GM18508 (cell line): ENCODE results near the gene MEI4.
"Not testable (repeated sequence)": the region's sequence is repeated elsewhere in the genome, so short reads cannot be mapped to it uniquely, and the experiment has no call there.

Source experiments
- ATAC-seq: cut with Tn5 transposase; IDR thresholded peaks from one replicate; pipeline ENCODE4 v1.9.1; 2021; ENCODE audit warnings: moderate number of reproducible peaks; ENCODE audit not compliant: insufficient read depth, unreplicated experiment

Gene MEI4

GRCh38 chr6:77812304-77812703 lies 159.5 kb downstream of the MEI4 start:
- ATAC-seq = no peak

DNA sequence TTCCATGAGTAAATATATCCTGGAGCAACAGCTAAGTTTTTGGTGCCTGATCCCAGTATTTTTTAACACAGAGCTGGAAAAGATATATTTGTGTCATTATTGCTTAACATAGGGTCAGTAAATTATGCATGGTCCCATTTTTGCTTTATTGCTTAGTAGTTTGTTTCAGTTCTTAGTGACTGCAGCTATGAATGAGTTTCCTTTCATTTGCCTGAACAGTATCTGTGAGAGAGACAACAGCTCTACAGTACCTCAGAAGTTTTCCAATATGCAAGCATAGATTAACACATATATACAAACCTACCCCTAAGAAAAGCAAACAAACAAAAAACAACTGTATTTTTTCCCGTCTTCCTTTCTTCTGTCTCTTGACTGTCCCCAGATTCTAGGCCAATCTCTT lies 160.3 kb downstream of the MEI4 start:
- ATAC-seq = no peak

GRCh38 chr6:77814119-77814518 lies 161.3 kb downstream of the MEI4 start:
- ATAC-seq = no peak

- no peak for ATAC-seq
Measured at GRCh38 chr6:77815531-77815930, 162.7 kb downstream of the MEI4 start.

GRCh38 chr6:77816766-77817270 lies 164.0 kb downstream of the MEI4 start:
- ATAC-seq = no peak

DNA sequence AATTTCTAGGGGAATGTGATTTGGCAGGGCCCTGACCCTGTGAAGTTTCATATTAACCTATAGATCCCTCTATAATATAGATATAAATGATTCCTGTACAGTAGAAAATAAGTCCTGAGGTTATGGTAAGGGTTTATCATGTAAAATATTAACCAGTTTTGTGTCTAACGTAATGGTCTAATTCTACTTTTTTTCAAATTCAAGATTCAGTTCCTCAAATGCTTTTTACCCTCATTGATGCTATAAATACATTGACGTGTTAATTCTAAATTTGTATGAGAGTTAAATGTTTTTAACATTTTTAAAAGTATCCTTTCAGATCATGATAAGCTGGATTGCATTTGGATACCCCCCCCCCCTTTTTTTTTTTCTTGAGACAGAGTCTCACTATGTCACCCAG lies 169.4 kb downstream of the MEI4 start:
- ATAC-seq = no peak

DNA sequence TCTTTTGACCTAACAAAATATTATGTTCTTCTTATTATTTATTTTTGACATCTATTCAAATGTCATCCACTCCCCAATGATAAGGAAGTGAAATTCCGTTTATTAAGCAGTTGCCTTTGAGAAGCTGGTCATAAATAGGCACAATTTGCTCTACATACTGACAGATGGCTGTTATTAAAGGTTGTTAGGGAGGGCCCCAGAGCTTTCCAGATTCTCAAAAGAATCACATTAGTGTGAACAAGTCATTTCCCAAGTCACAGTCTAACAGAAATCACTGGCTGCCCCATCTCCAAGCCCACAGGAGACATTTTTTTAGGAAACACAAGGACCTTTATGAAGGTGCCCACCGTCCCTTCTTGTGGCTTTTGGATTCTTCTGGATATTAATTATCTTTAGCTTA lies 172.4 kb downstream of the MEI4 start:
- ATAC-seq = no peak

DNA sequence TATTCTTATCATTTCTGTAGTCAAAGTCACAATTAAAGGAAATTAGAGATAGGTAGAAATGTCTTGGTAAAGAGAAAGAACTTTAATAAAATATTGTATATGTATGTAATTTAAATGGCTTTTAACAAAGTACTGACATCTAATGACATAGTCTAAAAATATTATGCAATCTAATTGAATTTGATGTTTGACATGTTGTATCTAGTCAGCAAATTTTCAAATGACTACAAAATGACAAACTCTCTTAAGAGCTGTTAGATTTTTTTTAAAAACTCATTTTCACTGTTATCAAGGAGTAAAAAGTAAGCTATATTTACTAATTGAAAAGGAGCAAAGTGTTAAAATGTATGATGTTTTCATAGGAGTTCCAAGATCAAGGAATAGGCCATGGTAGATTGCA lies 176.9 kb downstream of the MEI4 start:
- ATAC-seq = no peak

GRCh38 chr6:77833749-77834148 lies 180.9 kb downstream of the MEI4 start:
- ATAC-seq = not testable (repeated sequence)

DNA sequence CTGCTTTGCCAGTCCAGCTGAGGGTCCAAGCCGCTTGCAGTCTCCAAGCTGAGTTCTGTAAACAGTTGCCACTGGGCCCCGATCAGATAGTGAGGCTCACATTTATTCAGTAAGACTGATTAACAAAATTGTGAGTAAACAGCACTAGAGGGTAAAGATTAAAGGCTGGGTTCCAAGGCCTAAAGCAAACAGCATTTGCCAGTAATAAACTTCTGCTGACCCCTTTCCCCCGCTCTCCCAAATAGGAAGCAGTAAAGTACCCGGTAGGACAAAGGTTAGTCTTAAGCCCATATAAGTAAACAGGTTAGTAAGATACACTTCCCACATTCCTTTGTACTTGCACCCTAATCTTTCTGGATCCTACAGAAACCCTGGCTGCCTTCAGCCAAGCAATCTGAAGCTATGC lies 181.8 kb downstream of the MEI4 start:
- no peak for ATAC-seq

- no peak for ATAC-seq
Measured at GRCh38 chr6:77837034-77837784, 184.4 kb downstream of the MEI4 start.

- ATAC-seq = no peak
Measured at GRCh38 chr6:77839292-77839691, 186.5 kb downstream of the MEI4 start.

DNA sequence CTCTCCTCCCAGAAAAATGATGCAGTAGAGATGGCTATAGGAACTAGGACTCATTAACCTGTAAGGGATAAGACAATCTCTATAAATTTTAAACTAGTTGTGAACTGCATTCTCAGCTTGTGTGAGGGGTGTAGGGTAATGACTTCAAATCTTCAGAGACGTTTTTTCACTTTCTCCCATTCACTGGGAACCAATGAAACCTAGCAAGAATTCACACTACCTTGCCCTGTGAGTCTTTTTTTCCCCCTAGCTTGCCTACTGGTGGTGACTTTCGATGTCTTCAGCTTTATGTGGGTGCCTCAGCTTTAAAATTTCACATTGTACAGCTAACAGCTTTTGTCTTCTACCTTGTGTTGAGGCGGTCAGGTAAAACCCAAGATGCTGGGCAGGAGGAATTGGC lies 192.0 kb downstream of the MEI4 start:
- ATAC-seq = no peak

- ATAC-seq = no peak
Measured at GRCh38 chr6:77853401-77853800, 200.6 kb downstream of the MEI4 start.

GRCh38 chr6:77856391-77856790 lies 203.6 kb downstream of the MEI4 start:
- no peak for ATAC-seq

DNA sequence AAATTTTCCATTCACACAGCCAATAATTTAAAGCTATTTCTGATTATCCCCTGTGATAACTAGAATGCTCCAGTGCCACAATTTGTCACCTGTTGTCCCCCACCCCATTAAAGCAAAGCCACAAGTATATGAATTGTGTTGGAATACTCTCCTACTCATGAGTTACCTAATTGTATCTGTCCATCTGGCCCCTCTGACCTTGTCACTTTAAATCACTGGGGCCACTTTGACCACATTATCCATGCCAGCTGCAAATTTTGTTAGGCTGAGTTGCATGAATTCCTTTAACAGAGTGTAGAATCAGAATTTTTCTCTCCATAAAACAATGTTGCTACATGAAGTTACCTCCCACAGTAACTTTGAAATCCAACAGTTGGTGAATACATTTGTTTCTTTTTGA lies 204.6 kb downstream of the MEI4 start:
- ATAC-seq = no peak

DNA sequence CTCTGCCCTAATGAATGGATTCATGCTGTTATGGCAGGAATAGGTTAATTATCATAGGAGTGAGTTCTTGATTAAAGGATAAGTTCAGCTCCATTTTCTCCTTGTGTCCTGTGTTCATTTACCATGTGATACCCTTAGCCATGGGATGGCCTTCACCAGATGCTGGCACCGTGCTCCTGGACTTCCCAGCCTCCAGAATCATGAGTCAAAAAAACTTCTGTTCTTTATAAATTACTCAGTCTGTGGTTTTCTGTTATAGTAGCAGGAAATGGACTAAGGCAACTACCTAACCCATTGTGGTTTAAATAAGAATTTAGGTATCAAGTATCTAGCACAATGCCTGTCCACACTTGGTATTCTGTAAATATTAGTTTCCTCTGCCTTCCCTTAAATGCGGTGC lies 223.5 kb downstream of the MEI4 start:
- no peak for ATAC-seq

GRCh38 chr6:77879527-77879926 lies 226.7 kb downstream of the MEI4 start:
- ATAC-seq = no peak

GRCh38 chr6:77880501-77880900 lies 227.7 kb downstream of the MEI4 start:
- ATAC-seq = no peak

GRCh38 chr6:77883851-77884250 lies 231.0 kb downstream of the MEI4 start:
- ATAC-seq = no peak

GRCh38 chr6:77893391-77893790 lies 240.6 kb downstream of the MEI4 start:
- ATAC-seq = no peak

DNA sequence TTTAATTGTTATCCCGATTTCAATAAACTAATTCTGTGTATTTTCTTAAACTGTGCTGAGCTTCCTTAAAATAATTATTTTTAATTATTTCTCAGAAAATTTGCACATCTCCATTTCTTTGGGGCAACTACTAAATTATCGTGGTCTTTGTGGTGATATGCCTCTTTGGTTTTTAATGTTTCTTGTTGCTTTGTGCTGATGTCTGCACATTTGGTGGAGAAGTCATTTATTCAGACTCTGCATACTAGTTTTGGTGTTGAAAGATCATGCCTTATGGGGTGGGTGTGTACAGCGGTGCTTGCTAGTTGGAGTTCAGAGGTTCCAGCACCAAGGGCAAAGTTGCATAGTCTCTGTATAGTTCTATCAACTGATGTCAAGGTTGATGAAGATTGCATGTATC lies 253.2 kb downstream of the MEI4 start:
- ATAC-seq = no peak
